HG03442 (cell line): ENCODE measurements around the gene MBTPS1.

ENCODE experiments used
- ATAC-seq: cut with Tn5 transposase; IDR thresholded peaks from one replicate; pipeline ENCODE4 v1.9.1; 2021; ENCODE audit warnings: mild to moderate bottlenecking, moderate library complexity; ENCODE audit not compliant: unreplicated experiment

The MBTPS1 gene

DNA sequence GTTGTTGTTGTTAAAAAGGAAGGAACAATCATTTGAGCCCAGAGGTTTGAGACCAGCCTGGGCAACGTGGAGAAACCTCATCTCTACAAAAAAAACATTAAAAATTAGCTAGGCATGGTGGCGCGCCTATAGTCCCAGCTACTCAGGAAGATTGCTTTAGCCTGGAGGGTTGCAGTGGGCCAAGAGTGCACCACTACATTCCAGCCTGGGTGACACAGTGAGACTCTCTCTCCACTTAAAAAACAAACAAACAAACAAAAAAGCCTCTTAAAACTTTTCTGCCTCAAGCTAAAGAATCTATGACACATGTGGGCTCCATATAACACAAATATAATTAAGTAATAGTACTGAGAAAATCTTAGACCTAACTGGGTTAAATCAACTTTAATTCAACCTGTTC lies 12.5 kb downstream of the MBTPS1 start:
- no peak for ATAC-seq

- no peak for ATAC-seq
Observed at GRCh38 chr16:84103678-84104077, 13.1 kb downstream of the MBTPS1 start.

- ATAC-seq = no peak
Observed at GRCh38 chr16:84098939-84099338, 17.8 kb downstream of the MBTPS1 start.

DNA sequence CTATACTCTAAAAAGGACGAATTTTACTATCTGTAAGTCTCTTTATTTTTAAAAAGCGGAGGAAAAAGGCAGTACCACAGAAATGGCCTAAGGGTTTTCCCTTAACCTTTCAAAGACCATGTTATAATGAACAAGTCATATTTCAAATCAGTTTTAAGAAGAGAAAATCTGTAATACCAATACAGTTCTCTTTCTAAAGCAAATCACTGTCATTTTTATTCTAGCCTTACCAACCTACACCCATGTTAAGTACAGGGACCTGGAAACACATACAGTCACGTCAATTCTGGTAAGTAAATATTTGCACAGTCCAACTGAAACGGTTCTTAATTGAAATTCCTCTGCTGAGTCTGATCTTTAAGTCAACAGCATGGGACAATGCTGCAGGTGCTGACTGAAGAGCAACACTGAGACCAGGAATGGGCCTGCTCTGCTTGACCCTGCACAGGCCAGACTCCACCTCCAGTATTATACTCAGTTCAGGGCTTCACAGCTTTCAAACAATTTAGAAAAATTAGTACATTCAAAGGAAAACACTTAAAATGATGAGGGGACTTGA lies 20.2 kb downstream of the MBTPS1 start:
- ATAC-seq = no peak

DNA sequence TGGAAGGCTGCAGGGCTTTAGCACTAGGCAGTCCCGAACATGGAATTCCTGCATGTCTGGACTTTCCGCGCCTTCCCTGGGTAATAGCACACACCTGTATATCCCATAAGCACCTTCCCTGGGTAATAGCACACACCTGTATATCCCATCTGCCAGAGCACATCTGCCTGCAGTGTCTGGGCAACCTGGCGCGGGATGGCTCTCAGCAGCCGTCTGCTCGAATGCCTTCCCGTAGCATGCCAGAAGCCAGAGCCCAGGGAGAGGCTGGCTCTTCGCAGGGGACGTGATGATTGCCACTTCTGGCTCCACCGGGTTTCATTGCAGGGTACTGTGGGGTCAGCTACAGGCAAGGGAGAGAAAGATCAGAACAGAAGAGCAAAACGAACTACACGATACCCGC lies 21.3 kb downstream of the MBTPS1 start:
- no peak for ATAC-seq

GRCh38 chr16:84093879-84094270 lies 22.9 kb downstream of the MBTPS1 start:
- ATAC-seq = no peak

DNA sequence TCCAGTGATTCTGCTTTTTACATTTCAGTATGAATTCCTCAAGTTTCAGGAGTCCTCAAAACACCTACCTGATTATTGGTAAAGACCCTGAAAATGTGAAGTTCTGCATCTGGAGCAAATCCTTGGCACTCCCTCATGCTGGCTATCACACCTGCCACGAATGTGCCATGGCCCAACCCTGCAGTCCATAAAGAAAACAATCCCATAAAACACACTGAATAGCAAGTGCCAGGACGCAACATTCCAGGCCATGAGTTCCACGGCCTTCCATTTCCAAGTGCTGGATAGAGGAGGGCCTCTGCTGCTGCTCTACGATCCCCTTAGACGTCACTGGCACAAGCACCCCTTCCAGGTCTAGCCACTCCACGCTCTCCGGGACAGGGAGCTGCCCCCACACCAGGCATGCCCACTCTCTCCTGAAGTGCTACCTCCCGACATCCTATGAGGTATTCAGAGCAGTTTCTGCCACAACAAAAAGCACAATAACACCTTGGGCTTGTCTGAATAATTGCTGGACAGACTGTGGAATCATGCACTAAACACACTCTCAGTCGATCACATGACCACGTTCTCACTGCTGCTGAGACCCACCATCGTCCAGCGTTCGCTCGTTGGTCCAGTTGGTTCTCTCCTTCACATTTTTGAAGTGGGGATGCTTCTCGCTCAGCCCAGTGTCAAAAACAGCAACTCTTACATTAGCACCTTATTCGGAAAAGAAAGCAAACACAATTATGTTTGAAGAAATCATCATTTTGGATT lies 23.4 kb downstream of the MBTPS1 start:
- no peak for ATAC-seq

DNA sequence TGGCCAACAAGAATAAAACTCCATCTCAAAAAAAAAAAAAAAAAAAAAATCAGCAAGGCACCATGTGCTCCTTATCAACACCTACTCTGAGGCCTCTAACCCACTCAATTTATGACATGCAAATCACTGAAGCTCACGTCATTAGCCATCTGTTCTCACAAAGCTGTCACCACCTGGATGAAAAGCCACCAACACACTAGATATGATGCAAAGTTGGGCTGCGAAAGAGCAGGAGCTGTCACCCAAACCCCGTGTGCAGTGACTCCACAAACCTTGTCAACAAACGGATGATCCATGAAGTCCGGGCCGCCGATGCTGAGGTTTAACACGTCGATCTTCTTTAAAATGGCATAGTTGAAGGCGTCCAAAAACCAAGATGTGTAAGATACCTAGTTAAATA lies 25.3 kb downstream of the MBTPS1 start:
- no peak for ATAC-seq

- ATAC-seq = no peak
Observed at GRCh38 chr16:84090211-84090610, 26.5 kb downstream of the MBTPS1 start.

DNA sequence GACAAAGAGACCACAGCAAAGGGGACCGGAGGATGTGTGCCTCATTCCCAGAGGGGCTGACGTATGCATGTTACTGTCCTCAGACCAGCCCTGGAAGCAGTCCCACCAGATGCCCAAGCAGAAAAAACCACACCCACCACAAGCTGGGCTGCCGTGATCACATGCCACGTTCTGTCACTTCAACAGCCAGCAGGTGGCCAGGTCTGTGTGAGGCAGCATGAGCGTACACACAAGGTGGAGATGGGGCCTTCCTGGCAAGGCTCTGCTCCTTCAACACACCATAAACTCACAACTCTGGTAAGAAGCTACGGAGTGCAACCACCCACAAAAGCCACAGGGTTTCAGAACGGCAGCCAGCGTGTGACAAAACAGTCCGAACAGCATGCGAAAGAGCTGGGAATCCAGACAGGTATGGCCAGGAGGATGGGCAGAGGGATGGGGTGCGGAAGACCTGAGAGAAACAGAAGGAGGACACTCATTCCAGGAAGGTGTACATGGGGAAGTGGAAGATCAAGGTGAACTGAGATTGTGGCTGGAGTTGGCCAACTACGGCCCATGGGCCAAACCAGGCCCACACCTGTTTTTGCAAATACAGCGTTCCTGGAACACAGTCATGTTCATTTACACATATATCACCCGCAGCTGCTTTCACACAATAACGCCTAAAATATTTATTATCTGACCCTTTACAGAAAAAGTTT lies 27.9 kb downstream of the MBTPS1 start:
- peak; percentile 69 for ATAC-seq

DNA sequence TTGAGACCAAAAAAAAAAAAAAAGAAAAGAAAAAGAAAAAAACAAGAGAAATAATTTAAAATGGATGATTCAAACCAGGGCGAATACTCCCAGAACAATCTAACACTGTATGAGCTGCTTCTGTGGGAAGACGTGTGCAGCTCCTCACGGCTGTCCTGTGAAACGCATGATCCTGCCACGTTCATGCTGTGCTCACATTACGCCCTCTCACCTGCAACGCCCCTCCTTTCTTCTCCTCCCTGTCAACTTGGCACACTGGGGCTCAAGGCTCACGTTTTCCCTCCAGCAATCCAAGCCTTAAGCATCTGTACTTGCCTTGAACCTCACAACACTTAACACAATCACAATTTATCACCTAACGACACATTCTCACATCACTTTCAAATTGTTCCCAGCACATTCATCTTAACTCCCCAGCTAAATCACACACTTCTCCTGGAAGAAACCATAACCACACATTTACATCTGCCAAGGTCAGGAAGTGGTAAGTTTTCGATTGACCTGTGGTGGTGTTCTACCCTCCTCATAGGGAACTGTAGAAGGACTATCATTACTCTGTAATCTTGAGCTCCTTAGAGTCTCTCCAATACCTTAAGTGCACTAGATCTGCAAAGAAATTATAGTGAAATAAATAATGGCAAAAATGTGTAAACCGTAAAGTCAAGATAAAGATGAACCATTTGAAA lies 29.1 kb downstream of the MBTPS1 start:
- ATAC-seq = no peak

DNA sequence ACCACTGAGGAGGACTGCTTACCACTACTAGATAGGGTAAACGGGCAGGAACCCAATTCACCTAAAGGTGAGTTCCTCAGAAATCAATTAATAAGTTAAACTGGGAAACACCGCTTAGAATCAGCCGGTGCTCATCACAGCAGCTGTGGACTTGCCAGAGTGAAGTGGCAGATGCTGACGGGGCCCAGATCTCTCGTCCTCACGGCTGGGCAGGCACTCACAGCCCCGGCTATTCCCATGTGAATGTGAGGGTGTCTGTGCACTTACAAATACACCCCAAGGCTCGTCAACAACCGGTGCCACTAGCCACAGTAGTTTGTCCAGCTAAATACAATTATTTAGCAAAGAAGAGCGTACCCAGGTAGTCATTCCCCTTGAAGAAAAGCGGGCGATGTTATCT lies 29.7 kb downstream of the MBTPS1 start:
- ATAC-seq = no peak

DNA sequence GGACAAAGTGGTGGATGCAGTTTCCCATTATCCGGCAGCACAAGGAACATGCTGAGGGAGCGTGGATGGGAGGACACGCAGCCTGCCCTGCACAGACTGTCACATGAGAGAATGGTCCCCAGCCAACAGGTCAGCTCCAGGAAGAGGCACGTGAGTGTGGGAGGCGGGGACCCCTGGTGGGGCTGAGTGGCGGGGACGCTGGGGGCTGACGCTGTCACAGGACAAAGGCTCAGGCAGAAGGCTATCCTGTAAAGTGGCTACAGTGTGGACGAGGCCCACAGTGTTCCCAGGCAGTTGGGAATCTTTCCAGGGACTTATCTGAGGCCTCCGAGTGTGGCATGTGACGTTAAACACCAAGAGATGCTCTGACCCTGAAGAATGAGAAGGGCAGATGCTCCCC lies 30.4 kb downstream of the MBTPS1 start:
- ATAC-seq = no peak

- ATAC-seq = no peak
Observed at GRCh38 chr16:84085773-84086172, 31.0 kb downstream of the MBTPS1 start.

DNA sequence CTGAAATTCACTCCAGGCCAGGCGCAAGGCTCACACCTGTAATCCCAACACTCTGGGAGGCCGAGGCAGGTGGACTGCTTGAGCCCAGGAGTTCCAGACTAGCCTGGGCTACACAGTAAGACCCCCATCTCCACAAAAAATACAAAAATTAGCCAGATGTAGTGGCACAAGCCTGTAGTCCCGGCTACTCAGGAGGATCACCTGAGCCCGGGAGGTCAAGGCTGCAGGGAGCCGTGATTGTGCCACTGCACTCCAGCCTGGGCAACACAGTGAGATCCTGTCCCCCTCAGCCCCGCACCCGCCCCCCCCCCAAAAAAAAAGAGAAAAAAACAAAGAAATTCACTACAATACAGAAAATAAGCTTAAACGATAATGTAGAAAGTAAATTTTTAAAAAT lies 31.5 kb downstream of the MBTPS1 start:
- no peak for ATAC-seq

- ATAC-seq = peak; percentile 47
Observed at GRCh38 chr16:84084570-84085270, 32.0 kb downstream of the MBTPS1 start.

DNA sequence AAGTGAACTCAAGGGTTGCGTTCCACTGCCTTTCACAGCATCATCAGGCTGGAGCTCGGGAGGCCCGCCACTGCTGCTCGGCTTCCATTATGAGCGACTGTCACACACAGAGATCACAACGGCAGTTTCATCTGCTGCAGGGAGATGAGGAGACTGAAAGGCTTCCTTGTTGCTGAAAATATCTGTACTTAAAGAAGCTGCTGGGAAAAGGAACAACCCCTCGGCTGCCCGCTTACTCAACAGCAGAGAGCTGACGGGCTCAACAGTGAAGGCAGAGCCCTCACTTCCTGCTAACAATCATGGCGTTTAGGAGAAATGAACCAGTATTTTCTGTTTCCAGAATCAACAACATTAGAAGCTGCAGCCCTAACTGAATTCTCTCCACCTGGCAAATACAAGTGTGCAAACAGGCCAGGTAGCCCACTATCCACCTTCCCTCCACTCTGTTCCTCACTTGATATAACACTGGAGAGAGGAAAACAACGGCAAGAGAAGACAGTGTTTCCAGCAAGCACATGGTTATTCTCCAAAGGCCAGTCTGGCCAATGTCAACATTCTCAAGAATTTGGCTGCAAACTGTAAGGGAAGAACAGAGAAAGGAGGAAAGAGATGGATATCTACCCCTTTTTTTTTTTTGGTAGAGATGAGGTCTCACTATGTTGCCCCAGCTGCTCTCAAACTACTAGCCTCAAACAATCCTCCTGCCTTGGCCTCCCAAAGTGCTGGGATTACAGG lies 33.7 kb downstream of the MBTPS1 start:
- no peak for ATAC-seq

DNA sequence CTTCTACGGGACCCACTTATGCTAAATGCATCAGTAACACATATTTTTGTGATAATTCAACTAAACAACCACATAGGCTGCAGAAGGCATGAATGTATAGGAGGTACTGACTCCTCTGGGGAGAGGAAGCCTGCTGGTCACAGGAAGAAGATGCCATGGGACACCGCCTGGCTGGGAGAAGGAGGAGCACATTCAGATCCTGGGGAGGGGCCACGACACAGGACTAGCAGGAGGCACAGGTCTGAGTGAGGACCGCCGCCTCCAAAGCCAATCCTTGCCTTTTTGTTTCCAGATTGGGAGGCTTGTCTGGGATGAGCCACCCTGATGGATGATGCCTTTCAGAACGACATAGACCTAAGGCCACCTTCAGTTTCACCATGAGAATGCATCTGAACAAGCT lies 34.6 kb downstream of the MBTPS1 start:
- ATAC-seq = no peak

GRCh38 chr16:84081446-84081989 lies 35.2 kb downstream of the MBTPS1 start:
- ATAC-seq = no peak

DNA sequence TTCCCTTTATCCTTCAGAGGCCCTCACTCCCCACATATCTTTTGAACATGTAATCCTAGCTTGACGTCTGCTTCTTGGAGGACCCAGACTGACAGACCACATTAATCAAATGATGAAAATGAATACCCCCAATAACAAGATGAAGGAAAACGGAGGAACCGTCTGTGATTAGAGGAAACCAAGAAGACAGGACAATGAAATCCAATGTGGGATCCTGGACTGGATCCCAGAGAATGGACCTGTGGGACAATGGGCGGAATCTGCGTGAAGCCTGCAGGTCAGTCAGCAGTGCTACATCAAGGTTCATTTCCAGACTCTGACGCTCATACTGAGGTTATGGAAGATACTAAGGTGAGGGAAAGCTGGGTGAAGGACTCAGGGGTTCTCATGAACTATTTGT lies 35.9 kb downstream of the MBTPS1 start:
- no peak for ATAC-seq
